GM23338 (cell line): Measurements from ENCODE around the gene KRT75.

Experiments used
- EZH2phosphoT487 ChIP-seq: fragments of 200-600 bp; sonication (generic); IDR thresholded peaks from one replicate; pipeline ENCODE4 v1.8.1; 2018; ENCODE audit warnings: antibody characterized with exemption; ENCODE audit not compliant: unreplicated experiment
- TF ChIP-seq, protein P1 (sequence below), 2 experiments: fragments of 200-600 bp in 1 of 2; sonication (generic) in 1 of 2; conservative IDR thresholded peaks; 2 replicates each; pipeline versions ENCODE4 v1.5.1 to v1.6.1; 2016 to 2017; ENCODE audit warnings: antibody characterized with exemption in 2 of 2, low read depth in 2 of 2, mild to moderate bottlenecking in 2 of 2, moderate library complexity in 1 of 2

DNA sequence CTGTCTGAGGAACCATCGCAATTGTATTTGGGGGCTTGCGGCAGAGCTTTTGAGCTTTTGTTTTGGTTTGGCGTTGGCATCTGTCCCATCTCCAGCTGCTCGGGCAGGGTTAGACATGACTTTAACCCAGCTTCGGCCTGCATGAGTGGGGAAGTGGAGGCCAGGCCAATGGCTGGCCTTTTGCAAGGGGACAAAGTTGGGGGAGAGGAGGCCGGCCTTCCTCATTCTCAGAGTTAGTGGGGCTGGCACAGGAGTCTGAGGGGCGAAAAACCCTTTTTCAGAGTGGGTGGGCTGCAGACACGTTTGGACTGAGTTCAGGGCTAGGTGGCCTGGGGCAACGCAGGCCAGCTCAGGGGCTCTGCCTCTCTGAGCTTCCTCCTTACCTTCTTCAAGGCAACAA, 33.3 kb downstream of the KRT75 start:
- TF ChIP-seq, protein P1, sequence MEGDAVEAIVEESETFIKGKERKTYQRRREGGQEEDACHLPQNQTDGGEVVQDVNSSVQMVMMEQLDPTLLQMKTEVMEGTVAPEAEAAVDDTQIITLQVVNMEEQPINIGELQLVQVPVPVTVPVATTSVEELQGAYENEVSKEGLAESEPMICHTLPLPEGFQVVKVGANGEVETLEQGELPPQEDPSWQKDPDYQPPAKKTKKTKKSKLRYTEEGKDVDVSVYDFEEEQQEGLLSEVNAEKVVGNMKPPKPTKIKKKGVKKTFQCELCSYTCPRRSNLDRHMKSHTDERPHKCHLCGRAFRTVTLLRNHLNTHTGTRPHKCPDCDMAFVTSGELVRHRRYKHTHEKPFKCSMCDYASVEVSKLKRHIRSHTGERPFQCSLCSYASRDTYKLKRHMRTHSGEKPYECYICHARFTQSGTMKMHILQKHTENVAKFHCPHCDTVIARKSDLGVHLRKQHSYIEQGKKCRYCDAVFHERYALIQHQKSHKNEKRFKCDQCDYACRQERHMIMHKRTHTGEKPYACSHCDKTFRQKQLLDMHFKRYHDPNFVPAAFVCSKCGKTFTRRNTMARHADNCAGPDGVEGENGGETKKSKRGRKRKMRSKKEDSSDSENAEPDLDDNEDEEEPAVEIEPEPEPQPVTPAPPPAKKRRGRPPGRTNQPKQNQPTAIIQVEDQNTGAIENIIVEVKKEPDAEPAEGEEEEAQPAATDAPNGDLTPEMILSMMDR (conservative IDR thresholded peaks at IDR 0.05; ENCODE audit: low read depth in 2 of 2), result no peak
- no peak for TF ChIP-seq EZH2phosphoT487
